ENCODE data around the gene HDHD3. TPM values are rescaled to one million over a fixed set of nuclear protein-coding genes. Genes with fewer than 3 reads are reported as not detected.

The HDHD3 gene
- polyA plus RNA-seq, 1 donor (not counting 4 experiments of a cell fraction or from before 2014, with no cell fraction given) = 14.7 TPM

DNA sequence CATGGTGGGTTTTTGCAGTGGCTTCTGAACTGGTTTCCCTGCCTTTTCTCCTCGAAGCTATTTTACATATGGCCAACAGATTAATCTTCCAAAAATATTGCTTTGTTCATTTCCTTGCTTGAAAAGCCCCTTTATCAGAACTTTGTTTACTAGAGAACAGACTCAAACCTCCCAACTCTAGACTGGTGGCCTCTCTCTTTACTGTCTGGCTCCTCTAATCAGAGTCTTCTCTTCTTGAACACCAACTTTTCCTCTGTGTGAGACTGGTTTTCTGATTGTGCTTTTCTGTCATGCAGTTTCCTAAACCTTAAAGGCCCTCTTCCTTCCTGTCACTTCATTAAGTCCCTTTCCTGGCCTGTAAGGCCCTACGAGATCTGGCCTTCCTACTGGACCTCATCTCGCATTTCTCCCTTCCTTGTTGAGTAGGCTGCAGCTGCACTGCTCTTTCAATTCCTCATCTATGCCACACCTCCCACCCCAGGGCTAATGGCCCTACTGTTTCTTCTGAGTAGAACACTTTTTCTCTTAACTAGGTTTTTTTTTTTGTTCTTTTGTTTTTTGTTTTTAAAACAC lies 39.4 kb upstream of the HDHD3 start:
- TF ChIP-seq EZH2 (IDR thresholded peaks at IDR 0.05; ENCODE audit: low read length) = no peak
- TF ChIP-seq, protein P1, sequence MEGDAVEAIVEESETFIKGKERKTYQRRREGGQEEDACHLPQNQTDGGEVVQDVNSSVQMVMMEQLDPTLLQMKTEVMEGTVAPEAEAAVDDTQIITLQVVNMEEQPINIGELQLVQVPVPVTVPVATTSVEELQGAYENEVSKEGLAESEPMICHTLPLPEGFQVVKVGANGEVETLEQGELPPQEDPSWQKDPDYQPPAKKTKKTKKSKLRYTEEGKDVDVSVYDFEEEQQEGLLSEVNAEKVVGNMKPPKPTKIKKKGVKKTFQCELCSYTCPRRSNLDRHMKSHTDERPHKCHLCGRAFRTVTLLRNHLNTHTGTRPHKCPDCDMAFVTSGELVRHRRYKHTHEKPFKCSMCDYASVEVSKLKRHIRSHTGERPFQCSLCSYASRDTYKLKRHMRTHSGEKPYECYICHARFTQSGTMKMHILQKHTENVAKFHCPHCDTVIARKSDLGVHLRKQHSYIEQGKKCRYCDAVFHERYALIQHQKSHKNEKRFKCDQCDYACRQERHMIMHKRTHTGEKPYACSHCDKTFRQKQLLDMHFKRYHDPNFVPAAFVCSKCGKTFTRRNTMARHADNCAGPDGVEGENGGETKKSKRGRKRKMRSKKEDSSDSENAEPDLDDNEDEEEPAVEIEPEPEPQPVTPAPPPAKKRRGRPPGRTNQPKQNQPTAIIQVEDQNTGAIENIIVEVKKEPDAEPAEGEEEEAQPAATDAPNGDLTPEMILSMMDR (optimal IDR thresholded peaks at IDR 0.05 in 1 of 3, IDR thresholded peaks at IDR 0.05 in 1 of 3, conservative IDR thresholded peaks at IDR 0.05 in 1 of 3; ENCODE audit: extremely low read depth in 1 of 3, insufficient read depth in 2 of 3, low read length in 3 of 3) = no peak
- no peaks in the 10 kb centered on the region for H4K20me1 ChIP-seq (ENCODE audit: control insufficient read depth, extremely low read depth, insufficient read depth, low read length)
- no peaks in the 10 kb centered on the region for H3K4me1 ChIP-seq (ENCODE audit: control insufficient read depth, extremely low read depth, insufficient read depth, low read length)
- no peaks in the 10 kb centered on the region for H3K79me2 ChIP-seq (ENCODE audit: control insufficient read depth, insufficient read depth, low read length)
- no peak for DNase-seq (ENCODE audit: low read depth, low spot score)
- no peaks in the 10 kb centered on the region for H3K9me1 ChIP-seq (ENCODE audit: control insufficient read depth, extremely low read depth, insufficient read depth, low read length)
- dilution Hi-C loops (cut with MboI; ENCODE audit: extremely low pct_ligation_motif_present, low sequenced_read_pairs) = no loop called here
- no peak overlapping the region for H3K9ac ChIP-seq (ENCODE audit: control insufficient read depth, extremely low read depth, insufficient read depth, low read length)
- H3K27ac ChIP-seq (ENCODE audit: control insufficient read depth, insufficient read depth, low read length) = no peak overlapping the region
- no peak overlapping the region for H2AFZ ChIP-seq (ENCODE audit: control insufficient read depth, low read length)
- no peak for FAIRE-seq
- no peaks in the 10 kb centered on the region for H3K27me3 ChIP-seq (ENCODE audit: control insufficient read depth, extremely low read depth, insufficient read depth, low read length)
- no peaks in the 10 kb centered on the region for H3K9me3 ChIP-seq (ENCODE audit: control insufficient read depth, low read depth, low read length)
- no peak overlapping the region for H3K4me3 ChIP-seq (ENCODE audit: control insufficient read depth in 2 of 3, extremely low read depth in 1 of 3, insufficient read depth in 2 of 3, low read depth in 1 of 3, low read length in 3 of 3)
- no peaks in the 10 kb centered on the region for H3K36me3 ChIP-seq (ENCODE audit: control insufficient read depth in 2 of 2, extremely low read depth in 1 of 2, insufficient read depth in 2 of 2, low read length in 2 of 2)
- no peak overlapping the region for H3K4me2 ChIP-seq (ENCODE audit: control insufficient read depth, extremely low read depth, insufficient read depth, low read depth, low read length)

DNA sequence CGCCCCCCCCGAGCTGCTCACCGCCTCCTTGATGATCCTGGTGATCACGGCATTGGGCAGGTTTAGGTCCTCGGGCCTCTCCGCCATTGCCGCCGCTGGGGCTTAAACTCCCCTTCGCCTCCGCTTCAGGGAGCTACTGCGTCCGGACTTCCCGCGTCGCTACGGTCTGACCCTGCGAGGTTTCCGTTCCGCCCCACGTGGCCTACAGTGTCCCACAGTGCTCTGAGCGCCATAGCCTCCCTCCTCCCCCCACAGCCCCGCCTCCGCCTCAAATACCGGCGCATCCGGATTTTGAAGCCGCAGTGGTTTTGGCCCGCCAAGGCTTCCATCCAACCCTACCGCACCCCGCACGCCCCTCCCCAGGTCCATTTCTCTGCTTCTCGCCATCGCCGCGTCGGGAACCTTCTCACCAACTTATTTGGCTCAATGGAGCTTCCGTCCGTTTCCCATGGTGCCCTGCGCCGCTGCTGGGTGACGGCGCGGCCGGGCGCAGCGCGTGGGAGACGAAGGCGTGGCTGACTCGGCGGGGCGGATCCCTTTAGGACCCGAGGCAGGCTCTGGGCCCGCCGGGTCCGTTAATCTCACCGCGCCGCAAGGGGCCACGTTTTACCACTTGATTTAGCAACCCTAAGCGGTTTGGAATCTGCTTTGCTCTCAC lies 33.5 kb upstream of the HDHD3 start, which contains the start of the genes C9orf43 and POLE3:
TSS of gene C9orf43 (plus strand) at position 541 of the 658 bp plus-strand sequence. CDS start 2,747 bp downstream, outside the sequence.
TSS of gene POLE3 (minus strand) at position 469 of the 658 bp plus-strand sequence. CDS start at position 87, 382 bp downstream.
- H3K27me3 ChIP-seq (ENCODE audit: control insufficient read depth, extremely low read depth, insufficient read depth, low read length) = no peaks in the 10 kb centered on the region
- DNase-seq (ENCODE audit: low read depth, low spot score) = peak; percentile 45
- H3K9ac ChIP-seq (ENCODE audit: control insufficient read depth, extremely low read depth, insufficient read depth, low read length) = peak within 1 kb of the TSS; percentile 97
- H3K79me2 ChIP-seq (ENCODE audit: control insufficient read depth, insufficient read depth, low read length) = peaks cover 21% of the 10 kb centered on the region
- TF ChIP-seq EZH2 (IDR thresholded peaks at IDR 0.05; ENCODE audit: low read length) = no peak
- TF ChIP-seq, protein P1 (optimal IDR thresholded peaks at IDR 0.05 in 1 of 3, IDR thresholded peaks at IDR 0.05 in 1 of 3, conservative IDR thresholded peaks at IDR 0.05 in 1 of 3; ENCODE audit: extremely low read depth in 1 of 3, insufficient read depth in 2 of 3, low read length in 3 of 3) = peak in 1 of 3 experiments; percentile 9
- peaks cover 4% of the 10 kb centered on the region for H3K4me1 ChIP-seq (ENCODE audit: control insufficient read depth, extremely low read depth, insufficient read depth, low read length)
- H3K9me1 ChIP-seq (ENCODE audit: control insufficient read depth, extremely low read depth, insufficient read depth, low read length) = no peaks in the 10 kb centered on the region
- no peak for FAIRE-seq
- dilution Hi-C loops (cut with MboI; ENCODE audit: extremely low pct_ligation_motif_present, low sequenced_read_pairs) = no loop called here
- peak within 1 kb of the TSS; percentile 88 for H3K4me2 ChIP-seq (ENCODE audit: control insufficient read depth, extremely low read depth, insufficient read depth, low read depth, low read length)
- peak within 1 kb of the TSS; percentile 74 to 98 (median 93) for H3K4me3 ChIP-seq (ENCODE audit: control insufficient read depth in 2 of 3, extremely low read depth in 1 of 3, insufficient read depth in 2 of 3, low read depth in 1 of 3, low read length in 3 of 3)
- peak within 1 kb of the TSS; percentile 99 for H3K27ac ChIP-seq (ENCODE audit: control insufficient read depth, insufficient read depth, low read length)
- H3K9me3 ChIP-seq (ENCODE audit: control insufficient read depth, low read depth, low read length) = no peaks in the 10 kb centered on the region
- H4K20me1 ChIP-seq (ENCODE audit: control insufficient read depth, extremely low read depth, insufficient read depth, low read length) = no peaks in the 10 kb centered on the region
- peaks cover 4 to 18% of the 10 kb centered on the region in 2 experiments for H3K36me3 ChIP-seq (ENCODE audit: control insufficient read depth in 2 of 2, extremely low read depth in 1 of 2, insufficient read depth in 2 of 2, low read length in 2 of 2)
- H2AFZ ChIP-seq (ENCODE audit: control insufficient read depth, low read length) = peak within 1 kb of the TSS; percentile 97
